HG02981 (cell line): ENCODE measurements around the gene TSEN2.
A peak's percentile ranks its signal among the peaks of the same experiment; 100 is the strongest.

Experiments
- ATAC-seq: cut with Tn5 transposase; IDR thresholded peaks from one replicate; pipeline ENCODE4 v1.9.1; 2021; ENCODE audit warnings: mild to moderate bottlenecking, moderate library complexity; ENCODE audit not compliant: unreplicated experiment

Gene TSEN2

GRCh38 chr3:12545473-12545791, 61.2 kb downstream of the TSEN2 start, which contains the start of gene MKRN2OS:
Gene MKRN2OS, minus strand, starts transcription at chr3:12545499. Its CDS starts 35 bp downstream, at chr3:12545464.
- ATAC-seq, result no peak

DNA sequence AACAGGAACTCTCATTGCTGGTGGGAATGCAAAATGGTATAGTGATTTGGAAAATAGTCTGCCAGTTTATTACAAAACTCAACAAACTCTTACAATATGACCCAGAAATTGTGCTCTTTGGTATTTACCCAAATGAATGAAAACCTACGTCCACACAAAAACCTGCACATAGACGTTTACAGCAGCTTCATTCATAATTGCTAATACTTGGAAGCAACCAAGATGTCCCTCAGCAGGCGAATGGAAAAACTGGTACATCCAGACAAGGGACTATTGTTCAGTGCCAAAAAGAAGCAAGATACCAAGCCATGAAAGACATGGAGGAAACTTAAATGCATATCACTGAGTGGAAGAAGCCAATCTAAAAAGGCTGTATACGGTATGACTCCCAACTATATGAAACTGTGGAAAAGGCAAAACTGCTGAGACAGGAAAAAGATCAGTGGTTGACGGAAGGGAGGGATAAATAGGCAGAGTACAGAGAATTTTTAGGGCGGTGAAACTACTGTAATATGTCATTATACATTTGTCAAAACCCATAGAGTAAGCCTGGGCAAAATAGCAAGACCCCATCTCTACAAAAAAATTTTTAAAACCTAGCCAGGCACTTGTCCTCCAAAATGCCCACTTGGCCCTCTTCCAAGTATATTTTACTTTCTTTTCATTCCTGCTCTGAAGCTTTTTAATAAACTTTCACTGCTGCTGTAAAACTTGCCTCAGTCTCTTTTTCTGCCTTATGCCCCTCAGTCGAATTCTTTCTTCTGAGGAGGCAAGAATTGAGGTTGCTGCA, 65.9 kb downstream of the TSEN2 start:
- ATAC-seq, result no peak

DNA sequence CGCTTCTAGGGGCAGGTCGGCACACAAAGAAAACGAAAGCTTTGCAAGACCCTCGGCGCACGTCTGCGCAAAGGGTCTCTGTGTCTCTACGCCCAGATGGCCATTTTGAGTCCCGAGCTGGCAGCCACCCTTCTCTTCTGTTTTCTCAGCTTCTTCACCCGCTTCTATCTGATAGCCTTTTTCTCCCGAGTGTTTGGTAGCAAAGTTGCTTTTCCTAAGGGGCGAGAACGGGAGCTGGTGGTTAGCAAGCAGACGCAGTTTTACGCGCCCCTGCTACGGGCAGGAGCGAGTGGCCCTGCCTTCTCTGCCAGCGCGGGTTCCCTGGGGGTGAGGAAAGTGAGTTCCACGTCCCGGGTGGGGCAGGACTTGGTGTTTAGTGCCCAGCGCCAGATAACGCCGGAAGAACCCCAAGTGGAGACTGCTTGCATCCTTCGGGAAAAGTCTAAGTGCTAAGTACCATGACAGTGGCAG, 69.7 kb downstream of the TSEN2 start:
- no peak for ATAC-seq

DNA sequence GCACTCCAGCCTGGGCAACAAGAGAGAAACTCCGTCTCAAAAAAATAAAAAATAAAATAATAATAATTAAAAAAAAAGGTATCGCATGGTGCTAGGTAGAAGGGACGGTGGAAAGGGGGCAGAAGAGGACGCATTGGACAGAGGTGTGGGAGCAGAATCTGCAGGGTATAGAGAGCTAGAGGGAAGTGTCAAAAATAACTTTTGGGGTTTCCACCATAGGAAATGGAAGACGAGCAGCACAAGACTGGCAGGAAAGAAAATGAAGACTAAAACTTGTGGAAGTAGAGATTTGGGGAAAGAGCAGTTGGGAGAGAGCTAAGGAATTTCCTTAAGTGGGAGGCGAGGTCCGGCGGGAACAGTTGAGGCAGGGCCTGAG, 72.0 kb downstream of the TSEN2 start:
- no peak for ATAC-seq

- peak; percentile 75 for ATAC-seq
These were observed 72.6 kb downstream of the TSEN2 start, which contains the start of gene MKRN2 for GRCh38 chr3:12556690-12557472. Gene MKRN2, plus strand, starts transcription at chr3:12557087. Its CDS starts 64 bp downstream, at chr3:12557151.

GRCh38 chr3:12557473-12558100, 73.3 kb downstream of the TSEN2 start:
- ATAC-seq, result no peak

DNA sequence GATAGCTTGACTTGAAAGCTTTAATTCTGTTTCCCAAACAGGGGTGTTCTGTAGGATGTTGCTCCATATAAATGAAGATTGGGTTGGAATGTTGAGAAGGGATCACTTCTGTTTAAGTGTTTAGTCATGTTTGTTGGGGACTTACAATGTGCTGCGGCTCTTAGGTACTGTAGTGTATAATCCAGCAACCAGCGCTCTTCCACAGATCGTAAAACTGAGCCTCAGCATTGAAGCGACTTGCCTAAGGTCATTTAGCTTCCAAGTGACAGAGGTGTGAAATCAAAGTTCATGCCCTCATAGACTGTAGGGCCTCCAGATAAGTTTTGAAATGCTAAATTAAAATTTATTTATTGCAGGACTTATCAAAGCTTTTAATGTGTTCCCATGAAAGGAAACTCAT, 74.4 kb downstream of the TSEN2 start:
- ATAC-seq, result no peak

DNA sequence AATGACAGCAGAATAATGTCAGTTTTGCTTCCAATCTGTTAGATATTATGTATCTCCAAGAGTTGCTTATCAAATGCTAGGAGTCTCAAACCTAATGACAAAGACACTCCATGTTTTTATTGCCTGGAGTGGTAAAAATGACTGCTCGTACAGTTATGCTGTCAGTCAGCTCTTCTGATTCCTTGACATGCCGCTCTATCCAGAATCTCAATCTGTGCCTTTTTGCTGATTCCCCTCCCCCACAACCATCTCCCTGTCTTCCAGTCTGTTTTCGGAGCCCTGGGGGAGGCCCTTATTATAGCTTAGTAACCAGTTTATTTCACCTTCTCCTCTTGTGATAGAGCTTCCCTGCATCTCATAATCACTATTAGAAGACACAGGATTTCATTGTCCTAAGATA, 75.2 kb downstream of the TSEN2 start:
- ATAC-seq, result no peak

DNA sequence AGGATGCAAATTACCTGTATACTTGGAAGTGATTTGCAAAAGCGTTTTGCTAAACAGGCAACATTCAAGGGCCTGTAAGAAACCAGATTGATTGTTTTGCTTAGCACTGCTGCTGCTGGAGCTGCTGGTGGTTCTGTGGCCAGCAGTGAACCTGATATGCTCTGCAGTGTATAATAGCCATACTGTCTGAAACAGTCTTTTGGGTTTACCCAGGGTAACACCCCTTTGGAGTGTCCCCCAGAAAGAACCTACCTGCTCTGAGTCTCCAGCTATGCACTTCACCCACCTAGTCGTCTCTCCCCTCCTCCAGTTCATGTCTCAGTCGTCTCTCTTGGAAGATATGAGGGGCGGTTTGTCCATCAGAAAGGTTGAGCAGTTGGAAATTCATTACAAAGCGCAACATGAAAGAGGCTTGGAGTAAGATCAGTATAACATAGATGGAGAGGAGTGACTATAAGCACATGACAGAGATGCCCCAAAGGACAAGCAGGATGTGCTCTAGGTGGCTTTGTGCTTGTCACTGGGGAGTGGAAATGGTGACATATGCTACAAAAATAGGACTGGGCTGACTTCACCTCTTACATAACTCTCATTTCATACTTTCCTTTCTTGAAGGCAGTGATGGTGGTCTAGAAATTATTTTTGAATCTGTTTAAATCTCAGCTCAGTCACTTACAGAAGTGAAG, 76.4 kb downstream of the TSEN2 start:
- ATAC-seq, result peak; percentile 38

- no peak for ATAC-seq
These were observed 77.1 kb downstream of the TSEN2 start for GRCh38 chr3:12561397-12561796.

DNA sequence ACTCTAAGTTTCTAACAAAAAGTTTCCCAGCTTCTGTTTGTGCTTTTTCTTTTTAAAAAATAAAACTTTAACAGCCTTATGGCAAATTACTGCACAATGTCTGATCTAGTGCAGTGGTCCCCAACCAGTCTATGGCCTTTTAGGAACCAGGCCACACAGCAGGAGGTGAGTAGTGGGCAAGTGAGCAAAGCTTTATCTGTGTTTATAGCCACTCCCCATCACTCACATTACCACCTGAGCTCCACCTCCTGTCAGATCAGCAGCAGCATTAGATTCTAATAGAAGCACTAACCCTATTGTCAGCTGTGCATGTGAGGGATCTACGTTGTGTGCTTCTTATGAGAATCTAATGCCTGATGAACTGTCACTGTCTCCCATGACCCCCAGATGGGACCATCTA, 78.2 kb downstream of the TSEN2 start:
- ATAC-seq, result no peak

- ATAC-seq, result no peak
These were observed 82.7 kb downstream of the TSEN2 start for GRCh38 chr3:12566976-12567375.

- ATAC-seq, result no peak
These were observed 84.5 kb downstream of the TSEN2 start for GRCh38 chr3:12568747-12569146.

GRCh38 chr3:12569836-12570235, 85.6 kb downstream of the TSEN2 start:
- no peak for ATAC-seq

DNA sequence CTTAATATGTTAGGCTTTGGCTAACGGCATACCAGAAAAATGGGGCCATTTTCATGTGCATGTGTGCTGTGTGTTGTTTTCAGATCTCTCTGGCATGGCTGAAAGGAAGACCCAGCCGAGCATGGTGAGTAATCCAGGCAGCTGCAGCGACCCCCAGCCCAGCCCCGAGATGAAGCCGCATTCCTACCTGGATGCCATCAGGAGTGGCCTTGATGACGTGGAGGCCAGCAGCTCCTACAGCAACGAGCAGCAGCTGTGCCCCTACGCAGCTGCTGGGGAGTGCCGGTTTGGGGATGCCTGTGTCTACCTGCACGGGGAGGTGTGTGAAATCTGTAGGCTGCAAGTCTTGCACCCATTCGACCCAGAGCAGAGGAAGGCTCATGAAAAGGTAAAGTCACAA, 87.7 kb downstream of the TSEN2 start:
- no peak for ATAC-seq

DNA sequence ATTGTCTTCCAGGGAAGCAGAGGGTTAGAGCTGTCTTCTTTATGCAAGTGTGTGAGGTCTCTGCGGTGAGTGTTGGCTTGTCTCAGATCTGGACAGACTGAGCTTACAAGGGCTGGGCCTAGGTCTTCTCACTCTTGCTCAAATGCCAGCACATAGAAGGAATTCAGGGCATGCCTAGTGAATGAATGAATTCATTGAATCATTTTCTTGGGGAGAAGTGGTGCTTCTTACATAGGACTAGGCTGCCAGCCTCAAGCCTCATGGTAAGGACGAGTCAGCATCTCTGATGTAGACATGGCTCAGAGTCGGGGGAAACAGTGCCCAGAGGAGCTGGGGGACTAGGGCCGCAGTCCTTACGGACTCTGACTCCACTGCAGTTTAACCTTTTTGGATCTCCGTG, 89.9 kb downstream of the TSEN2 start:
- ATAC-seq, result no peak

DNA sequence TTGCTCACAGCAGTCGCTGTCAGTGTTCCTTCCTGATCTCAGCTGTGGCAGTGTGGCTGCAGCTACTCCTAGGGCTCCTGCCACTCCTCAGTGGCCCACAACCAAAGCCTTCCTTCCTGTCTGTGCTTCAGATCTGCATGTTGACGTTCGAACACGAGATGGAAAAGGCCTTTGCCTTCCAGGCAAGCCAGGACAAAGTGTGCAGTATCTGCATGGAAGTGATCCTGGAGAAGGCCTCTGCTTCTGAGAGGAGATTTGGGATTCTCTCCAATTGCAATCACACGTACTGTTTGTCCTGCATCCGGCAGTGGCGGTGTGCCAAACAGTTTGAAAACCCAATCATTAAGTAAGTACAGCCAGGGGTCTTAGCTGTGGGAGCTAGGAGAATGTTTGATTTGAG, 90.4 kb downstream of the TSEN2 start:
- no peak for ATAC-seq

GRCh38 chr3:12577379-12577778, 93.1 kb downstream of the TSEN2 start:
- no peak for ATAC-seq

DNA sequence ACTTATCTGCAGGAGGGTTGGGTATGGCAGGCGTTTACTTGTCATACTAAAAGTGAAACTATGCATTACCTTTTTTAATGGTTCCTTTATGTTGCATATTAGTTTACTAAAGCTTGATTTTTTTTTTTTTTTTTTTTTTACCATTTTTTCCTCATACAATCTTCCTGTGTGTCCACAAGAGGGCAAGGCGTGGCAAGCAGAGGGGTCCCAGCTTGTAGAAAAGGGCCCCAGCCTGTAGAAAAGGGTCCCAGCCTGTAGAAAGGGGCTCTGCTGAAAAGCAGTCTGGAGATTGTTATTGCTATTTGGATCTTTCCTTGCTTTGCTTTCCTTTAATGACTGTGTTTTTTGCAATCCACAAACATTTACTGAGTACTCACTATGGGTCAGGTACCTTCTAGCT, 94.5 kb downstream of the TSEN2 start:
- no peak for ATAC-seq

- no peak for ATAC-seq
These were observed 95.2 kb downstream of the TSEN2 start for GRCh38 chr3:12579456-12579855.

DNA sequence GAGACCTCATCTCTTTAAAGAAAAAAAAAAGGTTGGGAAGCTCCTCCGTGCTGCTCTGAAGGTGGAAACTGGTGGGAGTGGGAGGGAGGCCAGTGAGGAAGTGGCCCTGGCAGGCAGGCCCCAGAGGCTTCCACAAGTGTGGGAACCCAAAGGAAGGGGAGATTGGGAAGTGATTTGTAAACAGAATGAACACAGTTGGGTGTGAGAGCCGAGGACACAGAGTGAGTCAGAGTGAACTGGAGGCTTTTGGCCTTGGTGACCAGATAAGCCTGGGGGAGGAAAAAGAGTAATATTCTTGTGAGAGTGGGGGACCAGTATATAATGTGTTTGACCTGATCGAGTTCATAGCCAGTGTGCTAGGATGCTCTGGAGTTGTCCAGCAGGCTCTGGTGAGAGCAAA, 95.6 kb downstream of the TSEN2 start:
- ATAC-seq, result no peak
